K562 (cell line): ENCODE measurements around the gene NFAM1.

Experiments
- ARHGAP35 ChIP-seq: fragments of 450-650 bp; IDR thresholded peaks from 2 replicates; pipeline ENCODE4 v1.6.1; 2018; ENCODE audit not compliant: partially characterized antibody
- CHD1 ChIP-seq: fragments of 200-600 bp; sonication (generic); IDR thresholded peaks from one replicate; pipeline ENCODE4 v1.6.1; 2012; ENCODE audit warnings: mild to moderate bottlenecking, moderate library complexity, low read length, inconsistent platforms
- GABPB1 ChIP-seq: sonication (generic); formaldehyde crosslinking; IDR thresholded peaks from 2 replicates; pipeline ENCODE4 v1.8.0; 2022; ENCODE audit warnings: mild to moderate bottlenecking, missing genetic modification reagents
- POLR2AphosphoS5 ChIP-seq: IDR thresholded peaks from 2 replicates; pipeline ENCODE4 v1.6.1; 2011; ENCODE audit warnings: mild to moderate bottlenecking, low read depth, low read length, moderate library complexity; ENCODE audit not compliant: control insufficient read depth, insufficient read depth
- SOX6 ChIP-seq: fragments of 450-650 bp; IDR thresholded peaks from 2 replicates; pipeline ENCODE4 v1.6.1; 2014; ENCODE audit warnings: mild to moderate bottlenecking
- SRSF3 ChIP-seq: fragments of 200-400 bp; formaldehyde crosslinking; IDR thresholded peaks from 2 replicates; pipeline ENCODE4 v1.6.1; 2016; ENCODE audit warnings: mild to moderate bottlenecking, low read length, moderate library complexity; ENCODE audit not compliant: insufficient read depth
- TARDBP ChIP-seq: fragments of 450-650 bp; IDR thresholded peaks from 2 replicates; pipeline ENCODE4 v1.6.1; 2016
- TFAM ChIP-seq: fragments of 250-450 bp; sonication (Bioruptor Pico); conservative IDR thresholded peaks from 2 replicates; pipeline ENCODE4 v1.5.0; 2021; ENCODE audit warnings: mild to moderate bottlenecking, moderate library complexity
- ZBTB1 ChIP-seq: sonication (generic); formaldehyde crosslinking; IDR thresholded peaks from 2 replicates; pipeline ENCODE4 v1.8.1; 2023; ENCODE audit warnings: missing genetic modification reagents, low read depth, mild to moderate bottlenecking, borderline replicate concordance
- ZFP1 ChIP-seq: fragments of 450-650 bp; formaldehyde crosslinking; IDR thresholded peaks from 2 replicates; pipeline ENCODE4 v1.4.0; 2020; ENCODE audit warnings: mild to moderate bottlenecking, mixed read lengths
- TF ChIP-seq, protein P1 (sequence below), 3 experiments: IDR thresholded peaks in 2 of 3; conservative IDR thresholded peaks in 1 of 3; 2 replicates each; pipeline ENCODE4 v1.5.1; 2011 to 2012; ENCODE audit warnings: low read length in 3 of 3, mild to moderate bottlenecking in 3 of 3, control low read depth in 2 of 3, improper control_type of control experiment in 1 of 3, inconsistent platforms in 1 of 3, low read depth in 1 of 3, mixed read lengths in 1 of 3, moderate library complexity in 1 of 3; ENCODE audit not compliant: insufficient read depth in 2 of 3
- TF ChIP-seq, protein P2 (sequence below), 2 experiments: IDR thresholded peaks; 2 replicates each; pipeline ENCODE4 v1.6.1; 2012; ENCODE audit warnings: improper control_type of control experiment in 2 of 2, low read depth in 2 of 2, low read length in 2 of 2, borderline replicate concordance in 1 of 2

DNA sequence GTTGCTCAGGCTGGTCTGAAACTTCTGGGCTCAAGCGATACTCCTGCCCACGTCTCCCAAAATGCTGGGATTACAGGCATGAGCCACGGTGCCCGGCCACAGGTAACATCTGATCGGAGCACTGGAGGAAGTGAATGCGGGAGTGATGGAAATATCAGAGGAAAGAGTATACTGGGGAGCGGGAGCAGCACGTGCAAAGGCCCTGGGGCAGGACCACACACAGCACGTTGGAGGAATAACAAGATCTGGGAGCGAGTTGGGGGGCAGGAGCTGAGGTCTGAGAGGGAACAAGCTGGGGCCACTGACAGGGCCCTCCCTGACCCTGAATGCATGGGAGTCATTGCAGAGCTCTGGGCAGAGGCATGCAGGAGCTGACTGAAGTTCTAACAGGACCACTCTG is 70.7 kb downstream of the NFAM1 start:
- TF ChIP-seq TFAM (no peak), SOX6 (no peak), SRSF3 (no peak), POLR2AphosphoS5 (no peak), GABPB1 (CRISPR knock-in tag) (no peak), ARHGAP35 (no peak), TARDBP (no peak), ZFP1 (CRISPR knock-in tag) (no peak), ZBTB1 (CRISPR knock-in tag) (no peak), CHD1 (no peak)
- TF ChIP-seq, protein P1, sequence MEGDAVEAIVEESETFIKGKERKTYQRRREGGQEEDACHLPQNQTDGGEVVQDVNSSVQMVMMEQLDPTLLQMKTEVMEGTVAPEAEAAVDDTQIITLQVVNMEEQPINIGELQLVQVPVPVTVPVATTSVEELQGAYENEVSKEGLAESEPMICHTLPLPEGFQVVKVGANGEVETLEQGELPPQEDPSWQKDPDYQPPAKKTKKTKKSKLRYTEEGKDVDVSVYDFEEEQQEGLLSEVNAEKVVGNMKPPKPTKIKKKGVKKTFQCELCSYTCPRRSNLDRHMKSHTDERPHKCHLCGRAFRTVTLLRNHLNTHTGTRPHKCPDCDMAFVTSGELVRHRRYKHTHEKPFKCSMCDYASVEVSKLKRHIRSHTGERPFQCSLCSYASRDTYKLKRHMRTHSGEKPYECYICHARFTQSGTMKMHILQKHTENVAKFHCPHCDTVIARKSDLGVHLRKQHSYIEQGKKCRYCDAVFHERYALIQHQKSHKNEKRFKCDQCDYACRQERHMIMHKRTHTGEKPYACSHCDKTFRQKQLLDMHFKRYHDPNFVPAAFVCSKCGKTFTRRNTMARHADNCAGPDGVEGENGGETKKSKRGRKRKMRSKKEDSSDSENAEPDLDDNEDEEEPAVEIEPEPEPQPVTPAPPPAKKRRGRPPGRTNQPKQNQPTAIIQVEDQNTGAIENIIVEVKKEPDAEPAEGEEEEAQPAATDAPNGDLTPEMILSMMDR (IDR thresholded peaks at IDR 0.05 in 2 of 3, conservative IDR thresholded peaks at IDR 0.05 in 1 of 3; ENCODE audit: insufficient read depth in 2 of 3, low read depth in 1 of 3, low read length in 3 of 3): no peak
- TF ChIP-seq, protein P2, sequence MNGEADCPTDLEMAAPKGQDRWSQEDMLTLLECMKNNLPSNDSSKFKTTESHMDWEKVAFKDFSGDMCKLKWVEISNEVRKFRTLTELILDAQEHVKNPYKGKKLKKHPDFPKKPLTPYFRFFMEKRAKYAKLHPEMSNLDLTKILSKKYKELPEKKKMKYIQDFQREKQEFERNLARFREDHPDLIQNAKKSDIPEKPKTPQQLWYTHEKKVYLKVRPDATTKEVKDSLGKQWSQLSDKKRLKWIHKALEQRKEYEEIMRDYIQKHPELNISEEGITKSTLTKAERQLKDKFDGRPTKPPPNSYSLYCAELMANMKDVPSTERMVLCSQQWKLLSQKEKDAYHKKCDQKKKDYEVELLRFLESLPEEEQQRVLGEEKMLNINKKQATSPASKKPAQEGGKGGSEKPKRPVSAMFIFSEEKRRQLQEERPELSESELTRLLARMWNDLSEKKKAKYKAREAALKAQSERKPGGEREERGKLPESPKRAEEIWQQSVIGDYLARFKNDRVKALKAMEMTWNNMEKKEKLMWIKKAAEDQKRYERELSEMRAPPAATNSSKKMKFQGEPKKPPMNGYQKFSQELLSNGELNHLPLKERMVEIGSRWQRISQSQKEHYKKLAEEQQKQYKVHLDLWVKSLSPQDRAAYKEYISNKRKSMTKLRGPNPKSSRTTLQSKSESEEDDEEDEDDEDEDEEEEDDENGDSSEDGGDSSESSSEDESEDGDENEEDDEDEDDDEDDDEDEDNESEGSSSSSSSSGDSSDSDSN (IDR thresholded peaks at IDR 0.05; ENCODE audit: borderline replicate concordance in 1 of 2, low read depth in 2 of 2, low read length in 2 of 2): no peak
